HEK293 (cell line): ENCODE measurements around the gene NT5DC3.

ENCODE experiments used
- CTCF ChIA-PET: fragments of 350-600 bp; formaldehyde crosslinking; extraction: SDS; loops from one replicate; lab custom pipeline; 2021; ENCODE audit warnings: antibody characterized with exemption; lab: Yijun Ruan, JAX
- POLR2A ChIA-PET: fragments of 300-600 bp; formaldehyde crosslinking; extraction: SDS; loops from one replicate; lab custom pipeline; 2020; ENCODE audit warnings: antibody characterized with exemption, inconsistent platforms; lab: Yijun Ruan, JAX
- H3K27ac ChIP-seq: fragments of 200-500 bp; sonication (Bioruptor generic); 2 replicates; pipeline ENCODE4 v1.5.1; 2014; ENCODE audit warnings: low read depth, low read length, control low read depth, inconsistent platforms; ENCODE audit errors: extremely low read depth
- H3K36me3 ChIP-seq, 2 experiments: fragments of 200-500 bp in 1 of 2; sonication (Bioruptor generic) in 1 of 2; 1 replicate in 1 of 2; 2 replicates in 1 of 2; pipeline ENCODE4 v1.5.1; 2014 to 2017; ENCODE audit warnings: inconsistent platforms in 2 of 2, low read length in 2 of 2; ENCODE audit not compliant: control insufficient read depth in 2 of 2, insufficient read depth in 1 of 2
- H3K4me1 ChIP-seq: fragments of 200-500 bp; sonication (Bioruptor generic); 2 replicates; pipeline ENCODE4 v1.5.1; 2014; ENCODE audit warnings: mild to moderate bottlenecking, low read length, inconsistent platforms; ENCODE audit not compliant: control insufficient read depth, insufficient read depth
- H3K4me3 ChIP-seq: 2 replicates; pipeline ENCODE4 v1.5.1; 2011; ENCODE audit warnings: low read depth, mild to moderate bottlenecking, control low read depth, low read length, moderate library complexity
- H3K9me3 ChIP-seq: fragments of 200-500 bp; sonication (Bioruptor generic); 2 replicates; pipeline ENCODE4 v1.5.1; 2014; ENCODE audit warnings: low read depth, low read length, inconsistent platforms; ENCODE audit not compliant: control insufficient read depth, insufficient read depth
- GLI4 ChIP-seq: fragments of 450-650 bp; formaldehyde crosslinking; IDR thresholded peaks from 2 replicates; pipeline ENCODE4 v1.5.1; 2016; ENCODE audit warnings: missing biosample characterization, missing genetic modification characterization
- GLIS1 ChIP-seq: fragments of 450-650 bp; formaldehyde crosslinking; IDR thresholded peaks from 2 replicates; pipeline ENCODE4 v1.5.1; 2016; ENCODE audit warnings: missing biosample characterization, missing genetic modification characterization
- KLF10 ChIP-seq: fragments of 450-650 bp; IDR thresholded peaks from 2 replicates; pipeline ENCODE4 v1.5.1; 2018; ENCODE audit warnings: missing biosample characterization, mild to moderate bottlenecking, missing genetic modification characterization
- MZF1 ChIP-seq: fragments of 450-650 bp; formaldehyde crosslinking; IDR thresholded peaks from 2 replicates; pipeline ENCODE4 v1.5.1; 2017; ENCODE audit warnings: missing biosample characterization, missing genetic modification characterization, borderline replicate concordance
- PATZ1 ChIP-seq: fragments of 450-650 bp; formaldehyde crosslinking; IDR thresholded peaks from 2 replicates; pipeline ENCODE4 v1.5.1; 2016; ENCODE audit warnings: missing biosample characterization, missing genetic modification characterization
- SCRT2 ChIP-seq: fragments of 450-650 bp; formaldehyde crosslinking; IDR thresholded peaks from 2 replicates; pipeline ENCODE4 v1.5.1; 2016; ENCODE audit warnings: missing biosample characterization, missing genetic modification characterization
- SP2 ChIP-seq: fragments of 450-650 bp; formaldehyde crosslinking; IDR thresholded peaks from 2 replicates; pipeline ENCODE4 v1.5.1; 2016; ENCODE audit warnings: missing biosample characterization, missing genetic modification characterization
- ZBTB17 ChIP-seq: fragments of 450-650 bp; formaldehyde crosslinking; IDR thresholded peaks from 2 replicates; pipeline ENCODE4 v1.5.1; 2016; ENCODE audit warnings: missing biosample characterization, missing genetic modification characterization
- ZIC2 ChIP-seq: fragments of 450-650 bp; formaldehyde crosslinking; IDR thresholded peaks from 2 replicates; pipeline ENCODE4 v1.5.1; 2016; ENCODE audit warnings: missing biosample characterization, missing genetic modification characterization
- ZNF133 ChIP-seq: fragments of 450-650 bp; formaldehyde crosslinking; IDR thresholded peaks from 2 replicates; pipeline ENCODE4 v1.5.1; 2016; ENCODE audit warnings: missing biosample characterization, missing genetic modification characterization
- ZNF24 ChIP-seq: fragments of 450-650 bp; formaldehyde crosslinking; IDR thresholded peaks from 2 replicates; pipeline ENCODE4 v1.5.1; 2016; ENCODE audit warnings: missing biosample characterization, missing genetic modification characterization
- ZNF335 ChIP-seq: fragments of 450-650 bp; formaldehyde crosslinking; conservative IDR thresholded peaks from 2 replicates; pipeline ENCODE4 v1.5.1; 2016; ENCODE audit warnings: missing biosample characterization, missing genetic modification characterization
- ZNF391 ChIP-seq: fragments of 450-650 bp; formaldehyde crosslinking; IDR thresholded peaks from 2 replicates; pipeline ENCODE4 v1.5.1; 2016; ENCODE audit warnings: low read depth, missing biosample characterization, missing genetic modification characterization, borderline replicate concordance
- ZNF449 ChIP-seq: fragments of 450-650 bp; formaldehyde crosslinking; IDR thresholded peaks from 2 replicates; pipeline ENCODE4 v1.5.1; 2017; ENCODE audit warnings: missing biosample characterization, mild to moderate bottlenecking, missing genetic modification characterization, moderate library complexity
- ZNF544 ChIP-seq: fragments of 450-650 bp; formaldehyde crosslinking; IDR thresholded peaks from 2 replicates; pipeline ENCODE4 v1.5.0; 2017; ENCODE audit warnings: missing biosample characterization, missing genetic modification characterization
- ZNF600 ChIP-seq: fragments of 450-650 bp; formaldehyde crosslinking; IDR thresholded peaks from 2 replicates; pipeline ENCODE4 v1.5.1; 2016; ENCODE audit warnings: missing biosample characterization, missing genetic modification characterization
- ZNF645 ChIP-seq: fragments of 450-650 bp; formaldehyde crosslinking; IDR thresholded peaks from 2 replicates; pipeline ENCODE4; 2016; ENCODE audit warnings: missing biosample characterization, missing genetic modification characterization
- ZNF76 ChIP-seq: fragments of 450-650 bp; formaldehyde crosslinking; IDR thresholded peaks from 2 replicates; pipeline ENCODE4; 2016; ENCODE audit warnings: low read depth, missing biosample characterization, missing genetic modification characterization, borderline replicate concordance
- ZSCAN18 ChIP-seq: fragments of 450-650 bp; formaldehyde crosslinking; IDR thresholded peaks from 2 replicates; pipeline ENCODE4 v1.5.1; 2016; ENCODE audit warnings: missing biosample characterization, missing genetic modification characterization
- ZSCAN30 ChIP-seq: fragments of 450-650 bp; IDR thresholded peaks from 2 replicates; pipeline ENCODE4 v1.5.1; 2018; ENCODE audit warnings: missing biosample characterization, mild to moderate bottlenecking, missing genetic modification characterization, moderate library complexity
- TF ChIP-seq, protein P1 (sequence below): fragments of 450-650 bp; formaldehyde crosslinking; IDR thresholded peaks from 2 replicates; pipeline ENCODE4 v1.5.1; 2016; ENCODE audit warnings: missing biosample characterization, missing genetic modification characterization
- TF ChIP-seq, protein P2 (sequence below): fragments of 450-650 bp; formaldehyde crosslinking; IDR thresholded peaks from 2 replicates; pipeline ENCODE4 v1.5.1; 2017; ENCODE audit warnings: missing biosample characterization, missing genetic modification characterization

Gene NT5DC3

GRCh38 chr12:103769240-103769945, 71.6 kb downstream of the NT5DC3 start:
- POLR2A ChIA-PET, result no interaction called here
- H3K27ac ChIP-seq, result no peak overlapping the region
- TF ChIP-seq MZF1 (tag by site-specific recombination) (peak; percentile 91), ZNF391 (no peak), SCRT2 (tag by site-specific recombination) (no peak), ZNF133 (tag by site-specific recombination) (no peak), SP2 (tag by site-specific recombination) (0 out of 2 replicates have a peak, but pooled peaks have one; percentile 10), ZNF335 (tag by site-specific recombination) (no peak), PATZ1 (tag by site-specific recombination) (0 out of 2 replicates have a peak, but pooled peaks have one; percentile 38), ZNF600 (tag by site-specific recombination) (peak; percentile 80), GLIS1 (tag by site-specific recombination) (peak; percentile 79), GLI4 (tag by site-specific recombination) (no peak), ZNF544 (no peak), ZBTB17 (tag by site-specific recombination) (peak; percentile 40; the same call in 1 of the 2 replicates), KLF10 (no peak), ZIC2 (tag by site-specific recombination) (peak; percentile 87), ZNF24 (peak; percentile 58; the same call in 1 of the 2 replicates), ZNF449 (tag by site-specific recombination) (no peak), ZSCAN30 (tag by site-specific recombination) (no peak)
- TF ChIP-seq, protein P1, sequence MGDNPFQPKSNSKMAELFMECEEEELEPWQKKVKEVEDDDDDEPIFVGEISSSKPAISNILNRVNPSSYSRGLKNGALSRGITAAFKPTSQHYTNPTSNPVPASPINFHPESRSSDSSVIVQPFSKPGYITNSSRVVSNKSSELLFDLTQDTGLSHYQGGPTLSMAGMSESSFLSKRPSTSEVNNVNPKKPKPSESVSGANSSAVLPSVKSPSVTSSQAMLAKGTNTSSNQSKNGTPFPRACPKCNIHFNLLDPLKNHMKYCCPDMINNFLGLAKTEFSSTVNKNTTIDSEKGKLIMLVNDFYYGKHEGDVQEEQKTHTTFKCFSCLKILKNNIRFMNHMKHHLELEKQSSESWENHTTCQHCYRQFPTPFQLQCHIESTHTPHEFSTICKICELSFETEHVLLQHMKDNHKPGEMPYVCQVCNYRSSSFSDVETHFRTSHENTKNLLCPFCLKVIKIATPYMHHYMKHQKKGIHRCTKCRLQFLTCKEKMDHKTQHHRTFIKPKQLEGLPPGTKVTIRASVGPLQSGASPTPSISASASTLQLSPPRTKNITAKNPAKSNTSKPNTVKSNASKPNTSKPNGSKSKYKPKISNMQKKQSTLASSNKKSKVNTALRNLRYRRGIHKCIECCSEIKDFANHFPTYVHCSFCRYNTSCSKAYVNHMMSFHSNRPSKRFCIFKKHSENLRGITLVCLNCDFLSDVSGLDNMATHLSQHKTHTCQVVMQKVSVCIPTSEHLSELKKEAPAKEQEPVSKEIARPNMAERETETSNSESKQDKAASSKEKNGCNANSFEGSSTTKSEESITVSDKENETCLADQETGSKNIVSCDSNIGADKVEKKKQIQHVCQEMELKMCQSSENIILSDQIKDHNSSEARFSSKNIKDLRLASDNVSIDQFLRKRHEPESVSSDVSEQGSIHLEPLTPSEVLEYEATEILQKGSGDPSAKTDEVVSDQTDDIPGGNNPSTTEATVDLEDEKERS (tag by site-specific recombination), result no peak
- TF ChIP-seq, all 188 proteins: peak for 8
- H3K36me3 ChIP-seq, result peaks cover 0 to 21% of the 10 kb centered on the region in 2 experiments; a peak in 2 of 3 replicates
- no peak overlapping the region for H3K4me3 ChIP-seq
- no peaks in the 10 kb centered on the region for H3K9me3 ChIP-seq
- CTCF ChIA-PET, result interaction anchor here (0.7 to 0.9 kb wide), 3 partner anchors 101 to 246 kb away, joined by 3 to 4 read pairs (median 3); no protein-coding TSS in a partner anchor
- H3K4me1 ChIP-seq, result peaks cover 2% of the 10 kb centered on the region; the same call in 1 of the 2 replicates

GRCh38 chr12:103768467-103769123, 72.4 kb downstream of the NT5DC3 start:
- ChIA-PET CTCF (no interaction called here), POLR2A (no interaction called here)
- no peaks in the 10 kb centered on the region for H3K9me3 ChIP-seq
- H3K4me1 ChIP-seq, result peaks cover 2% of the 10 kb centered on the region; the same call in 1 of the 2 replicates
- peaks cover 0 to 23% of the 10 kb centered on the region in 2 experiments; a peak in 2 of 3 replicates for H3K36me3 ChIP-seq
- no peak overlapping the region for H3K4me3 ChIP-seq
- no peak overlapping the region for H3K27ac ChIP-seq
- TF ChIP-seq, protein P2, sequence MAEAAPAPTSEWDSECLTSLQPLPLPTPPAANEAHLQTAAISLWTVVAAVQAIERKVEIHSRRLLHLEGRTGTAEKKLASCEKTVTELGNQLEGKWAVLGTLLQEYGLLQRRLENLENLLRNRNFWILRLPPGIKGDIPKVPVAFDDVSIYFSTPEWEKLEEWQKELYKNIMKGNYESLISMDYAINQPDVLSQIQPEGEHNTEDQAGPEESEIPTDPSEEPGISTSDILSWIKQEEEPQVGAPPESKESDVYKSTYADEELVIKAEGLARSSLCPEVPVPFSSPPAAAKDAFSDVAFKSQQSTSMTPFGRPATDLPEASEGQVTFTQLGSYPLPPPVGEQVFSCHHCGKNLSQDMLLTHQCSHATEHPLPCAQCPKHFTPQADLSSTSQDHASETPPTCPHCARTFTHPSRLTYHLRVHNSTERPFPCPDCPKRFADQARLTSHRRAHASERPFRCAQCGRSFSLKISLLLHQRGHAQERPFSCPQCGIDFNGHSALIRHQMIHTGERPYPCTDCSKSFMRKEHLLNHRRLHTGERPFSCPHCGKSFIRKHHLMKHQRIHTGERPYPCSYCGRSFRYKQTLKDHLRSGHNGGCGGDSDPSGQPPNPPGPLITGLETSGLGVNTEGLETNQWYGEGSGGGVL (tag by site-specific recombination), result no peak
- TF ChIP-seq ZNF645 (tag by site-specific recombination), result no peak
- TF ChIP-seq ZNF76 (tag by site-specific recombination), result no peak
- TF ChIP-seq ZNF24, result no peak
- TF ChIP-seq ZSCAN18 (tag by site-specific recombination), result no peak
- TF ChIP-seq SCRT2 (tag by site-specific recombination), result no peak
